Sigmoid colon (tissue), 4 donors: Measurements from ENCODE around the gene RAP1A.

Source experiments
- CTCF ChIP-seq, 4 experiments: fragments of 450-650 bp in 3 of 4; fragments of 200-600 bp in 1 of 4; IDR thresholded peaks; one replicate each; pipeline ENCODE4 v1.5.1; 2016 to 2019; ENCODE audit warnings: antibody characterized with exemption in 4 of 4, mild to moderate bottlenecking in 3 of 4, moderate library complexity in 2 of 4
- EP300 ChIP-seq, 4 donors: sonication (generic); formaldehyde crosslinking; IDR thresholded peaks; one replicate each; pipeline ENCODE4 v1.6.1; 2017; ENCODE audit warnings: antibody characterized with exemption in 4 of 4
- POLR2A ChIP-seq, 2 donors: fragments of 450-650 bp; IDR thresholded peaks; one replicate each; pipeline ENCODE4 v1.6.1; 2016; ENCODE audit warnings: antibody characterized with exemption in 2 of 2, mild to moderate bottlenecking in 2 of 2, moderate library complexity in 2 of 2
- POLR2AphosphoS5 ChIP-seq, 4 donors: sonication (generic); formaldehyde crosslinking; IDR thresholded peaks; one replicate each; pipeline ENCODE4 v1.6.1; 2017; ENCODE audit warnings: antibody characterized with exemption in 4 of 4

GRCh38 chr1:111704240-111704639 lies 84.7 kb downstream of the RAP1A start:
- TF ChIP-seq POLR2AphosphoS5 (IDR thresholded peaks at IDR 0.05): no peak
- TF ChIP-seq POLR2A (IDR thresholded peaks at IDR 0.05): no peak
- TF ChIP-seq CTCF (IDR thresholded peaks at IDR 0.05): no peak
- no peak for TF ChIP-seq EP300 (IDR thresholded peaks at IDR 0.05)
